GM18519 (cell line): ENCODE data around the gene FAM149A.

Source experiments
- ATAC-seq: cut with Tn5 transposase; IDR thresholded peaks from one replicate; pipeline ENCODE4 v1.9.1; 2021; ENCODE audit warnings: mild to moderate bottlenecking, moderate library complexity; ENCODE audit not compliant: unreplicated experiment, low FRiP score

The FAM149A gene

DNA sequence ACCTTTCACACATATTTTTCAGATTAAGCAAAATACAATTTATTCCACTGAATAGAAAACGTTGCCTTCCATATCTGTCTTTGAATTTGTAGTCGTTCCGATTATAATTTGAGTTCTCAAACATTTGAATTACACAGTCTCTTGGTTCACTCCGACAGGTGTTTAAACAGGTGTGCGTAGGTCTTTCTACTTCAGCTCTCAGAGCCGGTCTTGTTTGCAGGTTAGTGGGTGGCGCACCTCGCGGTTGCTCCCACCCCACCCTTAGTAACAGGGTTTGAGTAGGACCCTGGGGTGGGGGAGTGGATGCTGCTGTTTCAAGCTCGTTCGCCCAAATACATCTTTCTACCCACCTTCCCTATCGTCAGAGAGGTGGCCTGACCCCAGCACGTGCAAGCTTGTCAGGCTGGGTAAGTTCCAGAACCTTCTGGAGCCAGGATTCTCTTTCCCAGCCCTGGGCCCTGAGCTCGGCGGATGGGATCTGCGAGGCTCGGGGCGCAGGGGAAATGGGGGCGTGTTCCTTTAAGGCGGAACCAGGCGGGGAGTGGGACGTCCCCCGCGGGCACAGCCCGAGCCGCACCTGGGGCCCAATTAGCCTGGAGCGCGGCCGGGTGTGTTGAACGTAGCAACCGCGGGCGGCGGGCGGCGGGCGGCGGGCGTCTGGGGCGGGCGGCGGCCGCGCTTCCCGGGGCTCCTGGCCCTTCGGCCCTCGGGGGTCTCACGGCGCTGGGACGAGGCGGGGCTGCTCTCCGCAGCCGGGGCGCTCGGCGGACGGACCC lies at the start of gene FAM149A:
FAM149A (plus strand) TSS at position 591 of the 776 bp plus-strand sequence.
- no peak for ATAC-seq

DNA sequence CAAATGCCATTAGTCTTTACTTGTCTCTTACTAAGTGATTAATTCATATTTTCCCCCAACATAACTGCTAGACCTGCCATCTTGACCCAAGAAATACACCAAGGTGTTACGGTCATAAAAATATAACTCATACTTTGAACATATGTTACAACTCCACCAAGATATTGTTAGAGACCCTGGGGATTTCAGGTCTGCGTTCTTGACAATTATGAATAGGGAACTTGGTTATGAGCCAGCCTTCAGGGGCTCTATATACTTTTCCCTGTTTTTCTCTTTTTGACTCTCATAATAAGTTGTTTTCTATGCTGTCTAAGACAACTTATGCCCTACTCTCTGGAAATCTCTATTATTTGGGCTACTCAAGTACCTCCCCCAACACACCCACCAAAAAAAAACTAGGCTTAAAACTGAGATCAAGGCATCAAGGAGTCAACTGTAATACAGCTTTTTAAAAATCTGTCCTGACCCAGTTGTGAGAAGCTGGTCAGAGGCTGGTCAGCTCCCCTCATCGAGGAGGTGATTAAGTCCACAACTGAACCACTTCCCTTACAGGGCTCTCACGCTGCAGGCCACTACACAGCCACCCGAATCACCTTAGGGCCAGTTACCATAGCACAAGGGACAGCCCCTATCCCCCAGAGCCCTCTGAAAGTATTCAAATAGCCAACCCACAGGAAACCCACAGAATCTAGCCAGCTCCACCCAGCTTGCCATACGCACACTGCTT lies 46.1 kb upstream of the FAM149A start:
- peak; percentile 92 for ATAC-seq

DNA sequence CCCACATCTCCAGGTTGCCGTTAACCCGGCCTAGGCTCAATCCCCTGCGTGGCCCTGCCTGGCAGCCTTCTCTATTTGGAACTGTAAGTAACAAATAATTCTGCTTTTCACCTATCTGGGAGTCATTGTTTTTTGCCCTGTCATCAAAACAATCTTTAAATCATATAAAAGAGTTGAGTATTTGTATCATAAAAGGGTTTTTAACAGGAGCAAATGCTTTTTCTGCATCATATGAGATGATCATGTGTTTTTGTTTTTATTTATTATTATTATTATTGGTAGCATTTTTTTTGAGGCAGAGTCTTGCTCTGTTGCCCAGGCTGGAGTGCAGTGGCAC lies 45.6 kb upstream of the FAM149A start:
- ATAC-seq: no peak

DNA sequence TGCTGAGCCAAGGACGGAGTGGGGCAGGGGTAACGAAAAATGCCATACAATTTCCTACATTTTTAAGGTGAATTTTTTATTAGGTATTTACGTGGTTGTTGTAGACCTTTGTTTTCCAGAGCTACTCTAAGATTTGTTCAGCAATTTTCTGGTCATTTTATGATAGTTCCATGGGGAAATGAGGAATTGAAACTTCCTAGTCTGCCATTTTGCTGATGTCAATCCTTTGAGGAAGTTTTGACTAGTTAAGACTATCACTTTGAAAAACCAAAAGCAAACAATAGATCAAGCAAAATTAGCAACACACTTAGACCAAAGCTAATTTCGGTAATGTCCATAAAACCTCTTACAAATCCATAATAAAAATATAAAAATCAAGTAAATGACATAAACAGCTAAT lies 42.6 kb upstream of the FAM149A start:
- ATAC-seq: no peak

DNA sequence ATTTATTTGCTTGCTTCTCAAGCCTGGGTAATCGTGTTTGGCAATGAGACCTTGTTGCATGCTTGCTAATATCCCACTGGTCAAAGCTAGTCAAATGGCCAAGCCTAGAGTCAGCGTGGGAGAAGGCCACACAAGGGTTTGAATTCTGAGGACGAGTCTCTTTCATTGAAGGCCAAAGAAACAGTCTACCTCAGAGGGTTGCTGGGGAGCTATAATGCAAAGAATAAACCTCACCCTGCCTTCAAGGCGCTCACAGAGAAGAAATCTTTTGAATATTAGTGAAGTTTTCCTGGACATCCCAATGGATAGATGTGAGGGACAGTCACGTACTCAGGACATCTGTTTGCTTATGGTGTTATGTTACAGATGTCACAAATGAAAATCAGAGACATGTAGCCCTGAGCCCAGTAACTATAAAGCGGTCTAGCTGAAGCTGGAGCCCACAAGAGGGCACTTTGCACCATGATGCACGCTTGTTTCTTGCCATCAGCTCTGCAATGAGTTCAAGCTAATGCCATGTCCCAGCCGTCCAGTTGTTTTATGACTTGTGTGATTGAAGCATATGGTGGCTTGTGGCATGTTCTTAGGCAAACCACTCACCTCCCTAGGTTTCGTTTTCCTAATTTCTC lies 36.6 kb upstream of the FAM149A start:
- ATAC-seq: peak; percentile 83

DNA sequence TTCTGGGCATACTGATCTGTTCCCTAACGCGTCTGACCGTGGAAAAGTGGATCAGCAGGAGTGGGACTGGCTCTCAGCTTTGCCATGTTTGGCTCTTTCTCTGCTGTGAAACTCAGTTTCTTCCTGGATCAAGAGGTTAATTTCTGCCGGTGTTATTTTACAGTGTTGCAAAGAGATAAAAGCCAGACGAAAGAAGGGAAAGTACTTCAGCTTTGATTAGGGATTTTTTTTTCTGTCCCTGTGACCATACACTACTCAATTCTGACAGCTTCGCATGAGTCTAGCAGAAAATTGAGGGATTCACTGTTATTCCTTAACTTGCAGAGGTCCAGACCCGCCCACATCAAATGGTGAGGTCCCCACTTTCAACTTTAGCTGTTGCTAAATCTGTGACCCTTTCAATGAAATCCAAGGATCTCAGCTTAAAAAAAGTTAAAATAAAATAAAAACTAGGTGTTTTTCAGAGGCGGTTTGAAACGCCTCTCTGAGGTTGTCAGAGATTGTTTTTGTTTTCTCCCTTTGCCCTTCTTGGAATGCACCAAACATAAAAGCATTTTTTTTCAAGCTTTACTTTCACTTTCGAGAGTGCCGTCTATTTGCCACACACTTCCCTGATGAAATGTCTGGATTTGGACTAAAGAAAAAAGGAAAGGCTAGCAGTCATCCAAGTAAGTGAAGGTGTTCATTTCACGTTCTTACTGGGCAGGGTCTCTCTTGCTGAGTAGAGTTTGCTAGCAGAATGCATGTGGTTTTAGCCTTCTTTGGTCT lies 35.7 kb upstream of the FAM149A start, which contains the start of gene TLR3:
TLR3 (plus strand) TSS at position 576 of the 768 bp plus-strand sequence. CDS start 7,464 bp downstream, outside the sequence.
- no peak for ATAC-seq

DNA sequence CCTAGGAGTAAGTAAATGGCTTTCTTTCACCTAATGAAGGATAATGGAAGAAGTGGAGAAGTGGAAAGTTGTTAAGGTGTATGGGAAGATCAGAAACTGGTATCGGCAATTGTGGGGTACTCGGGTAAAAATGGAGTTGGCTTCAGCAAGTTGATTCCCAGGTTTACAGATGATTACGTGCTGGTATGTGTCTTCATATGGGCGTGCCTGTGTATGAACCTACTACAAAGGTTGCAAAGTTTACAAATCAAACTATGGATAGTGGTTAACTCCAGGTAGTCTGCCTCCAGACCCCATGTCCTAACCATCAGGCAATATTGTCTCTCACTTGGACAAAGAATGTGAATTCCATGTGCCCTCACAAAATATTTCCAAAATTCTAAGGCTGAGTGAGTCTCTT lies 34.8 kb upstream of the FAM149A start:
- no peak for ATAC-seq

DNA sequence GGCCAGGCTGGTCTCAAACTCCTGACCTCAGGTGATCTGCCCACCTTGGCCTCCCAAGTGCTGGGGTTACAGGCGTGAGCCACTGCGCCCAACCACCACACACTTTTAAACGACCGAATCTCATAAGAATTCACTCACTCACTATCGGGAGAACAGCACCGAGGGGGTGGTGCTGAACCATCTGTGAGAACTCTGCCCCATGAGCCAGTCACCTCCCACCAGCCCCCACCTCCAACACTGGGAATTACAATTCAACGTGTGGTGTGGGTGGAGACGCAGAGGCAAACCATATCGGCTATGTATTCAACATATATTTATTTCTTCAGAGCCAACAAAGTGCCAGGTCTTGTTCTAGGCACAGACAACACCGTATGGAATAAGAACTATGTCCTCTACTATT lies 32.0 kb upstream of the FAM149A start:
- ATAC-seq: no peak

DNA sequence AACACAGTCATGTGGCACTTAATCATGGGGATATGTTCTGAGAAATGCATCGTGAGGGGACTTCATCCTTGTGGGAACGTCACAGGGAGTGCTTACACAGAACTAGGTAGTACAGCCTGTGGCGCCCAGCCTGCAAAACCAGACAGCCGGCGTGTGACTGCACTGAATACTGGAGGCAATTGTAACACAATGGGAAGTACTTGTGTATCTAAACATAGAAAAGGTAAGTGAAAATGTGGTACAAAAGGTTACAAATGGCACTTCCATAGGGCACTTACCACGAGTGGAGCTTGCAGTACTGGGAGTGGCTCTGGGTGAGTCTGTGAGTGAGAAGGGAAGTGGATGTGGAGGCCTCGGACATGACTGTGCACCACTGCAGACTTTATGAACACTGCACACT lies 30.3 kb upstream of the FAM149A start:
- no peak for ATAC-seq

DNA sequence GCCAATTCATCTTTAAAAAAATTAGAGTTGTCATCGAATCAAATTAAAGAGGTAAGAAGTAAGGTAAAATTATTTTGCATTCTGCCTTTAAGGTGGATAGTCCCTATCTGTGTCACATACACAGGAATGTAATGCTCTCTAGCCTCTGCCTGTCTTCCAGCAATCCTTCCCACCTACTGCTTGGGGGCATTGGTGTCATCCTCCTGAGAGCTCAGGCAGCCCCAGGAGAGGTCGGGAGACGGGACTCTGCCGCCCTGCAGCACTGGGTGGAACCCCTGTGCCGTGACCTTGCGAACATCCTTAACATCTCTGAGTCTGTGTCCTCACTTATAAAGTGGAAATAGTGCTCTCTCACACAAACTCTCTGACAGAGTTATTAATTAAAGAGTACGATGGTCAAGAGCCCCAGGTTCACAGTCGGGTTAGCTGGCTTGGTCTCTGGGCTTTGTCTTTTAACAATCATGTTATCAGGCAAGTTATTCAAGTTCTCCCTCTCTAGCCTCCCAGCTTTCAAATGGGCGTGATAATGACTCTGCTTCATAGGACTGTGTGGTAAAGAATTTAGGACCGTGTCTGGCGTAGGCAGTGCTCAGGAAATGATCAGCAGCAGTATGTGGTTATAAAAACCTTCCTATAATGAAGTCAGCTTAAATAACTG lies 25.4 kb upstream of the FAM149A start:
- no peak for ATAC-seq

DNA sequence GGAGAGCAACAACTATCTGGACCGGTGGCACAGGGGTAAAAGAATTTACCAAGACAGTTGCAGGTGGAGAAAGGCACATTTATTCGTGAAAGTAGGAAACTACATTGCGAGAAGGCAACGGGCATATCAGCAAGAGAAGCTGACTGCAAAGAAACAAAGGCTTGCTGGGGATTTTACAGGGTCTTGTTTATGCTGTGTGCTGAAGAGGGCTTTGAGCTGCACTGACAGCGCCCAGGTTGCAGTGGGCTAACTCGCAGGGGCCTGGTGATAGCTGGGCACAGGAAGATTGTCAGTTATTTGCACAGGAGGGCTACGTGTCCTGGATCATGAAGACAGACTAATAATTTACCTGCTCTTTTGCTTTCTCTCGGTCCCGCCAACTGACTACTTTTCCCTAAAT lies 24.8 kb upstream of the FAM149A start:
- no peak for ATAC-seq

DNA sequence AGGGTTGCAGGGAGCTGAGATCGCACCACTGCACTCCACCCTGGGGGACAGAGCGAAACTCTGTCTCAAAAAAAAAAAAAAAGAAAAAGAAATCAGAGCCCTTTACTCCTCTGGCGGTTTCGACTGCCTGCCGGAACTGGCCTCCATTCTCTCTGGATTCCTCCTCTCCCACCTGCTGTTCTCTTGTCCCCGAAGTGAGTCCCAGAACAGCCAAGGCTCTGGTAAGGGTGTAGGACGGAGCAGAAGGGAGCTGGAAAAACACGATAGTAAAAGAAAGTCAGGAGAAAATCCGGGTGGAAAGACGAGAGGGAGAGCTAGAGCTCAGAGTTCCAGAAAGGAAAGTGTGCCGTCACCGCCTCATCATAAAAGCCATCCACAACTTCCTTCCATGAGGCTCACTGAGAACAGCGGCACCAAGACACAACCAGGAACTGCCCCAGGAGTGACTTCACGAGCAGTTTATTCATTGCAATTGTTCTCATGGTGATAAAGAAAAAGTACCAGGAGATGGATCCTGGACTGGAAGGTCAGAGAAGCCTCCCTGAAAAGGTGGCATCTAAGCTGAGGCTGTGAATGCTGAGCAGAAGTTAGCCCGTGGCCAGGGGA lies 23.2 kb upstream of the FAM149A start:
- ATAC-seq: no peak

DNA sequence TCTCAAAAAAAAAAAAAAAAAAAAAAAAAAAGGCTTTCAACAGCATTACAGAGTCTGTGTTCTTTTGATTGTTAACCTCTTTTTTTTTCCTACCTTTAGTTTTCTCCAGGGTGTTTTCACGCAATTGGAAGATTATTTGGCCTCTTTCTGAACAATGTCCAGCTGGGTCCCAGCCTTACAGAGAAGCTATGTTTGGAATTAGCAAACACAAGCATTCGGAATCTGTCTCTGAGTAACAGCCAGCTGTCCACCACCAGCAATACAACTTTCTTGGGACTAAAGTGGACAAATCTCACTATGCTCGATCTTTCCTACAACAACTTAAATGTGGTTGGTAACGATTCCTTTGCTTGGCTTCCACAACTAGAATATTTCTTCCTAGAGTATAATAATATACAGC lies 22.3 kb upstream of the FAM149A start:
- ATAC-seq: no peak

DNA sequence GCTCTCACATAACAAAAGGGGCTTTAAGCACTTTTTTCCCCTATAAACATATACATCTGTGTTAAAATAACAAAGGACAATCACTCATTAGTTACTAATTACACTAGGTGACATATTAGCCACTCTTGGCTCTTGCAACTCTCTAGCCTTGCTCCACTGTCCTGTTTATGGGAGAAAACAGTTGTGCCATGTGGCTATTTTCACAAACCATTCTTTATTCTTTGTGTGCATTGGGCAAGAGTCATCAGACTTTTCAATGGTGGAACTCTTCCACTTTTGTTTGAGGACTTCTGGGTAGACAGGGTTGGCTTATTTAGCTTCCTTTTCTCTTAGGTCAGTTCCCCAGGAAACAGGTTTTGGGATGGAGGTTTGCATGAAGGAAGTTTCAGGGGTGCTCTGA lies 16.0 kb upstream of the FAM149A start:
- ATAC-seq: no peak

DNA sequence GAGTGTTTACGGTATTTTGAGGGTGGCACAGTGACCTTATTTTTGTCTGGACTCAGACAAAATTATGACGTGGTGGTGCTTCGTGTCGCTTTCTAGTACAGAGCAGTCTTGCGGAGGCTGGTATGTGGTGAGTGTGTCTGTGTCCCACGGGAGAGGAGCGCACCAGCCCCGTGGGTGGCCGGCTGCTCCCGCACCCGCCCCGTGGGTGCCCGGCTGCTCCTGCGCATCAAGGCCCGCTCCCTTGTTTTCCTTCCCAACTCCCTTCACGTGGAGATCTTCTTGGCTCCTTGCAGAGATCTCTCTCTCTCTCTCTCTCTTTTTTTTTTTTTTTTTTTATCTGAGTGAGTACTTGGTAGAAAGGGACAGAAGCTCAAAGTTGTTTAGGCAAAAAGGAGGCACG lies 12.2 kb upstream of the FAM149A start:
- ATAC-seq: no peak

DNA sequence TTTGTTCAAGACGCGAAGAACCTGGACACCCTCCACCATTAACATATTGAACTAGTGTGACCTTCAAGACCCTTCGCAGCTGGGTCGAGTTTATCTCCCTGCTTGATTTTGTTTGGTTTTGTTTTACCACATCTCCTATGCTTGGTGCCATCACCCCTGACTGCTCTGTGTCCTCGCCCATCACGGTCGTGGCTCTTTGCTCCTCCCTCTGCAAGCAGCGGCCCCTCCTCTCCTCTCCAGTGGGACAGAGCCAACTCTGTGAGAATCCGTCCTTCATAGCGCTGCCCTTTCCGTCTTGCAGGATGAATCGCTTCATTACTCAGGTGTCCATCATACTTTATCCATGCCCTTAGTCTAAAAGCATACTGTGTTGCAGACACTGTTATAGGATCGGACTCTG lies 9.1 kb upstream of the FAM149A start:
- ATAC-seq: no peak

DNA sequence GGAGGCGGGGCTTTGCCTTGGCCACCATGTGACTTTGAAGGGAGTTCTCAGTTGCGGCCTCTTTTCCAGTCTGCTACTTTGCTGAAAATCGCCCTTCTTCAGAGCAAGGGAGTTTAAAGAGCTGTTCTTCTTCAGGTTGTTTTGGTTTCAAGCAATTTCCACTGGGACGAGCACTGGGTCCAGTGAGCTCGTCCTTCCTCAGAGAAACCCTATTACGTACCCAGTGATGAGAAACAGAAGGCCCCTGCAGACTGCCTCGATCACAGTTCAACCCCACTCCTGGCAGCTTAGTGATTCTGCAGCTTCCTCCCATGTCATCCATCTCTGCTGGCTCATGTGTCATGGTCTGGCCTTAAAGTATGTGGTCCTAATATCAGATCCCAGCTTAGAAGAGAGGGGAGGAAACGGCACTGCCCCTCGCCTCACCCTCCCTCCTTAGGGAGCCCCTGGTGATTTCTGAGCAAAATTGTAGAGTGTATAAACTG lies 7.8 kb upstream of the FAM149A start:
- no peak for ATAC-seq

DNA sequence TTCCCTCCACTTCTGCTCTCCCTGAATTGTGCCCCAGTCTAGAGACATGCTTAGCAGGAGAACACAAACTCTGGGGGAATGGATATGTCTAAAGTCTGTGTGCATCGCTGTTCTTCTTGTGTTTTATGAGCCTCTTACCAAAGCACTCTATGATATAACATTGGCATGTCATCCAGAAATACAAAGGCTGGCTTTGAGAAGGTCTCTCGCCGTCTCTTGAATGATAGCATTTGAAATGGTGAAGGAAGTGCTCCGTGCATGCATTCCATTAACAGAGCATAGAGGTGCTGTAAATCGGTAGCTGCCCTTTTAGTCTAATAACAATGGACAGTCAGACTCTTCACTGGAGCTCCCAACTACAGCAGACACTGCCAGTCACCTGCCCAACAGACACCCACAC lies 7.1 kb upstream of the FAM149A start:
- ATAC-seq: no peak

DNA sequence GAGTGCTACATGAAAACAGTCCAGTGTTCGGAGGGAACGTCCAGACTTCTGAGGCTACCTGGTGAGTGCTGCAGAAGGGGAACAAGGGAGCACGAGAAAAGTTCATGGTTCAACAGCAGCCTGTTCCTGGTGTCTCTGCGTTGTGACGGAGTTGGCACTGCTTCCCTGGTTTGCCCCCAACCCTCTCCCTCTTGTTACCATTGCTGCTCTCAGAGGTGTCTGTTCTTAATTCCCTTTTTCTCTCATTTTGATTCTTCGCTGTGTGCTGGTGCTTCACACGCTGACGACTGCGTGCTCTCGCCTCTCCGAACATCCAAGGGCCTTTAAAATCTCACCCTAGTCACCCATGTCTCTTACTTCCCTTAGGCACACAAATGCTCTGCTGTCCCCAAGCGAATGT lies 1.6 kb upstream of the FAM149A start:
- no peak for ATAC-seq
